Stomach (tissue), 4 donors: ENCODE data around the gene RNF208.

ENCODE experiments used
- CTCF ChIP-seq, 7 experiments: fragments of 450-650 bp in 4 of 7; fragments of 200-600 bp in 3 of 7; sonication (generic) in 3 of 7; IDR thresholded peaks; one replicate each; pipeline ENCODE4 v1.5.1; 2016 to 2019; ENCODE audit warnings: antibody characterized with exemption in 7 of 7, control low read depth in 2 of 7, mild to moderate bottlenecking in 1 of 7
- EP300 ChIP-seq: sonication (generic); formaldehyde crosslinking; IDR thresholded peaks from one replicate; pipeline ENCODE4 v1.6.1; 2017; ENCODE audit warnings: antibody characterized with exemption
- POLR2A ChIP-seq, 4 donors: fragments of 450-650 bp; IDR thresholded peaks; one replicate each; pipeline ENCODE4 v1.6.1; 2016; ENCODE audit warnings: antibody characterized with exemption in 4 of 4, control low read depth in 2 of 4, mild to moderate bottlenecking in 1 of 4, moderate library complexity in 1 of 4
- POLR2AphosphoS5 ChIP-seq, 3 donors: sonication (generic); formaldehyde crosslinking; IDR thresholded peaks; one replicate each; pipeline ENCODE4 v1.6.1; 2016; ENCODE audit warnings: antibody characterized with exemption in 3 of 3

- TF ChIP-seq CTCF (IDR thresholded peaks at IDR 0.05) = no peak
- TF ChIP-seq POLR2A (IDR thresholded peaks at IDR 0.05) = no peak
- no peak for TF ChIP-seq POLR2AphosphoS5 (IDR thresholded peaks at IDR 0.05)
- TF ChIP-seq EP300 = no peak
Observed at GRCh38 chr9:137262909-137263285, 40.9 kb upstream of the RNF208 start.
